COLO668 (cell line): ENCODE measurements around the gene NABP1.
"Not testable (repeated sequence)": the region's sequence is repeated elsewhere in the genome, so short reads cannot be mapped to it uniquely, and the experiment has no call there.

Experiments
- DNase-seq: peaks from one replicate; lab custom pipeline; 2025; ENCODE audit not compliant: unreplicated experiment; lab: John Stamatoyannopoulos, UW

NABP1 gene

GRCh38 chr2:191677646-191678436, at the start of gene NABP1:
TSS of gene NABP1 (plus strand) at chr2:191678136. CDS start at chr2:191678615, 479 bp downstream.
- DNase-seq: peak; percentile 99

- no peak for DNase-seq
Measured at GRCh38 chr2:191629001-191629453, 48.9 kb upstream of the NABP1 start.

DNA sequence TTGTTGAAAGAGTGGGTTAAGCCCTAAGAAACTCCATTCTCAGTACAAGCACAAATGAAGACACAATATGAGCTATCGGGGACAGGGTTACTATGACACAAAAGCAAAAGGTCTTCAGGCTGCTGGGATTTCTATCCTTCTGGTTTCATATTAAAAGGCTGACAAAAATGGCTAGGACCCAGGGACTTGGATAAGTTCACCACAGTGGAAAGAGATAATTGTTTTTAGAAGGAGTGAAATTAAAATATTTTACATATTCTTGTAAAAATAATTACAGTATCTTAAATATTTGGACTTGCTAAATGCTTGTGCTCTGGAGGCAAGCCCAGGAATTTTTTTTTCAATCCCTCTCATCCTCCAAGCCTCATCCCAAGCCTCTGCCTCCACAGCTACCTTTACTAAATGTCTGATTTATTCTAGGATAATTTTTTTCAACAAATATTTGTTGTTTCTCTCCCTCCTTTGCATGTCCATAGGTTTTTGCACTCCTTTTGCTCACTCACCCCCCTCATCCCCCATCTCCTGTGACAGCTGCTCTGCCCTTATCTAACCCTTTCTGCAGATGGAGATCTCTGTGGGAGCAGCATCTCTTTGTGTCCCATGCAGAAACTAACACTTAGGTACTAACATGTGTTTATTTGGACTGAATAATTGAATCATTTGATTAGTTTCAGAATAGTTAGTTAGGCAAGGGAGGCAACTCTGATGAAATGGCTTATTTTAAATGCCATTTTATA, 47.8 kb upstream of the NABP1 start:
- no peak for DNase-seq

DNA sequence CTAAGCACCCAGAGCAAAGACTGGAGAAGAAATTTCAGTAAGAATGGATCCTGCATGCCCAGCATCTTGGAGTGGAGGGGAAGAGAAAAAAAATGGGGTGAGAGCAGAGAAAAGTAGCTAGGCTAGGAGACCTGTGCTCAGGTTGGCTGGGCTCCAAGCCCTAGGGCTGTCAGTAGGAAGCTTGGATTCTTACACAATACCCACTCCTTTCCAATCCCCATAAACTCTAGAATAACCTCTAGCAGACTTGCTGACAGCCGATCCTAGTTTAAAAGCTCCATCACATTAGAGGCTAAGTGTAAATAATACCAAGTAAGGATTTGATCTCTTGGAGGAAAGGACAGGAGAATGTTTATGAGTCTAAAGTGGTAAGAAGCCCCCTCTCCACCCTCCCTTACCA, 46.2 kb upstream of the NABP1 start:
- no peak for DNase-seq

GRCh38 chr2:191632426-191632825, 45.5 kb upstream of the NABP1 start:
- no peak for DNase-seq

GRCh38 chr2:191634791-191635190, 43.1 kb upstream of the NABP1 start:
- no peak for DNase-seq

DNA sequence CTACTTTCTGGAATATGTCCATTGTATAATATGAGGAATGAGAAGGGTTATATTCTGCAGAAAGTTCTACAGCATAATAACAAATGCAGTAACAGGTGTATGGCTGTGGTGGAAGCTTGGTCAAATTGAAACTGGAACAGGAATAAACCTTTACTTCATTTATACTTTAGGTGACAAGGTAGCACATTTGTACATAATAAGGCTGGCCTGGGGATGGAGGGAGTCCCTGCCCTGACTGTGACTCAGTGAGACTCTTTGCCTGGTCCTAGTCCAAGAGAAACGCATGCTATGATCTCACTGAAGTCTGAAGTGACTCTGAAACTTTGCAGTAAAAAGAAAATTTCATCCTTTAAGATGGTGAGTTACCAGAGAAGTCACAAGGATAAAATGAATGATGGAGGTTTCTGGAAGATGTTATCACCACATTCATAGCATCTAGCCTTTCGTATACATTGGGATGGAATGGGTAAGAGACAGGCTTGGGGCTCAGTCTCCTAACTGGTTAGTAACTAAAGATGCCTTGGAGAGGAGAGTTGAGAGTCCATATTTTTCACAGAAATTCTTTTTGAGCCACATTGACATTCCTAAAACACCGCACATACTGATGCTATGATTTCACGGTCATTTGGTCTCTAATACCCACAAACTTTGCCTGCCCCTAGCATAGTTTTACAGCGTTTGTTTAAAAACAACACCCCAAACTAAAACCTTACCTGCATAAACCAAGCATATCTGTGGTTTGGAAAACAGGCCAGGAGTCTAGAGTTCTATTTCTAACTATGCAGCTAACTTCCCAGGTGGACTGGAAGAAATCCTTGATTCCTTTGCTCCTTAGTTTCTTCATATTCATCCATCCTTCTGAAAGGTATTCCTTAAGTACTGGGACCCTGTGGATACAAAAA, 42.4 kb upstream of the NABP1 start:
- no peak for DNase-seq

GRCh38 chr2:191636235-191636543, 41.7 kb upstream of the NABP1 start:
- DNase-seq: no peak

GRCh38 chr2:191636586-191636985, 41.4 kb upstream of the NABP1 start:
- DNase-seq: no peak

DNA sequence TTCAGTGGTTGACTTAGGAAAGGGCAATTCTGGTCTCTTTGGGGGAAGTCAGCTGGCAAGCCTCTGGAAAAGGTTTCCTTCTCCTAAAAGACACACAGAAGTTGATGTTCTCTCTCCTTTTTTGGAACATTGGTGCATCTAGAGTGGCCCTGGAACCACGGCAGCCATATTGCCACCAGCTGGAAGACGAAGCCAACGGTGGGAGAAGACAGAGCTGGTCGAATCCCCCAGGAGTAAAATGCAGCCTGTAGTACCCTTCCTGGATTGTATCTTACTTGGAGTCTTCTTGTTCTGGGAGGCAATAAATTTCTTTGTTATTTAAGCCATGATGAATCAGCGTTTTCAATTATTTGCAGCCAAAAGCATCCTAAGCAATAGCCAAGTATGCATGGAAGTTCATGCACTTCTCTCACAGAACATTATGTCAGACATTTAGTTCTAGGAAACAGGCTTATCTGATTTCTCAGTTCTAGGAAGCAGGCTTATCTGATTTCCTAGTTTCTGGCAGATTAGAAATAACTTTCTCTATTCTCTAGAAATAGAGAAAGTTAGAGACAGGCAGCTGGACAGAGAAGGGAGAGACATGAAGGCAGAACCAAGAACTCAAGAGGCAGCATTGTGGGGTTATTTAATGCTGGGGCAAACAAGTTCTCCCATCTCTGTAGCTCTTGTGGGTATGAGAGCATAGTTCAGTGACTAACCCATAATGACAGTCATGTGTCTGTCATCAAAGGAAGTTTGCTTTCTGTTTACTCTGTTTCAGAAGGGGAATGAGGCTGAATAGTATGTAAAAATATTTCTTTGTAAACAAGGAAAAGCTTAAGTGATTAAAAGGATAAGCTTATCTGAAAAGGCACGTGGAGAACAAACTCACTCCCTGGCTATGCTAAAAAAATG, 40.5 kb upstream of the NABP1 start:
- no peak for DNase-seq

- DNase-seq: no peak
Measured at GRCh38 chr2:191638079-191638801, 39.7 kb upstream of the NABP1 start.

GRCh38 chr2:191638802-191639172, 39.1 kb upstream of the NABP1 start:
- no peak for DNase-seq

DNA sequence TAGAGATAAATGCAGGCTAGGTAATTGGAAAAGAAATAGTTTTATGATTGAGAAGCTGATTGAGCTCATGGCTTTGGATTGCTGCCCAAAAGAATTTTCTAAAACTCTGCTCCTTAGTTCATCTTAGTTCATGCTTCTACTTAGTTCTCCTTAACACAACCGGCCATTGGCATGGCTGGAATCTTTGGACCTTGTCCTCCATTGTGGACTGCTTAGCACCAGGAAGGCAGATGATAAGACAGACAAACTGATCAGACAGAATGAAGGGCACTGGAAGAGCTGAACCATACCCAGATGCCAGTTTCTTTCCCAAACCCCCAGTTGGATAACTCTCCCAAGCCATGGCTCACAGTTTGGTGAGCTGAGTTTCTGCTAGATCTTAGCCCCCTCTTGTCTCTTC, 36.3 kb upstream of the NABP1 start:
- no peak for DNase-seq

- DNase-seq: no peak
Measured at GRCh38 chr2:191642541-191642940, 35.4 kb upstream of the NABP1 start.

DNA sequence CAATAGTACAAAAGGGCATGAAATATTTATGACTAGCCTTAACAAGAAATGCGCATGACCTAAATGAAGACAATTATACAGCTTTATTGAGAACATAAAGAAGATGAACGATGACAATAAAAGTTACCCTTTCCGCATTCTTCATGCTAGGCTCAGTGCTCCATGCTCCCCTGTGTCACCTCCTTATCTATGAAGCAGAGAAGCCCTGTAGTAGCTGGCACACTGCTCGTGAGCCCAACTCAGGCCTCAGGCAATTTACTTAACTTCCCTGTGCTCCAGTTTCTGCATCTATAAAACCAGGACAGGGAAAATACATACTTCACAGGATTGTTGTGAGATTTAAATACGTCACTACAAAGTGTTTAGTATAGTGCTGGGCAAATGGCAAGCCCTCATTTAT, 34.5 kb upstream of the NABP1 start:
- no peak for DNase-seq

DNA sequence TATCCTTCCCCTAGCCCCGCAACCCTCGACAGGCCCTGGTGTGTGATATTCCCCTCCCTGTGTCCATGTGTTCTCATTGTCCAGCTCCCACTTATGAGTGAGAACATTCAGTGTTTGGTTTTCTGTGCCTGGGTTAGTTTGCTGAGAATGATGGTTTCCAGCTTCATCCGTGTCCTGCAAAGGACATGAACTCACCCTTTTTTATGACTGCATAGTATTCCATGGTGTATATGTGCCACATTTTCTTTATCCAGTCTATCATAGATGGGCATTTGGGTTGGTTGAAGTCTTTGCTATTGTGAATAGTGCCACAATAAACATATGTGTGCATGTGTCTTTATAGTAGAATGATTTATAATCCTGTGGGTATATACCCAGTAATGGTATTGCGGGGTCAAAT, 33.3 kb upstream of the NABP1 start:
- not testable (repeated sequence) for DNase-seq

DNA sequence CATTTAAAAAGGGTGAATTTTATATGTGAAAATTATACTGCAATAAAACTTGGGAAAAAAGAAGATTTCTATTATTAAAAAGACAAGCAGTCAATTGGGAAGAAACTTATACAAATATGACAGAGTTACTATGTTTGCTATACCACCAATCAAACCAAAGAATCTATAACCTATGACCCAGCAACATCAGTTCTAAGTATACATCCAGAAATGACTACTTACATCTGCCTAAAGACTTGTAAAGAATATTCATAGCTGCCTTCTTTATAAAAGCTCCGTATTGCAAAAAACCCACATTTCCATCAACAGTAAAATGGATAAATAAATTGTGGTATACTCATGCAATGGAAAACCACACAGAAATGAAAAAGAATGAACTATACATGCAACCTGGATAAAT, 32.9 kb upstream of the NABP1 start:
- no peak for DNase-seq

- no peak for DNase-seq
Measured at GRCh38 chr2:191645434-191646162, 32.3 kb upstream of the NABP1 start.

- no peak for DNase-seq
Measured at GRCh38 chr2:191646163-191646902, 31.6 kb upstream of the NABP1 start.
